ENCODE results near the gene CBS. TPM values are rescaled to one million over a fixed set of nuclear protein-coding genes. Genes with fewer than 3 reads are reported as not detected.

The CBS gene
- total and polyA plus RNA-seq, 2 donors, result 1.9 to 2.3 TPM

DNA sequence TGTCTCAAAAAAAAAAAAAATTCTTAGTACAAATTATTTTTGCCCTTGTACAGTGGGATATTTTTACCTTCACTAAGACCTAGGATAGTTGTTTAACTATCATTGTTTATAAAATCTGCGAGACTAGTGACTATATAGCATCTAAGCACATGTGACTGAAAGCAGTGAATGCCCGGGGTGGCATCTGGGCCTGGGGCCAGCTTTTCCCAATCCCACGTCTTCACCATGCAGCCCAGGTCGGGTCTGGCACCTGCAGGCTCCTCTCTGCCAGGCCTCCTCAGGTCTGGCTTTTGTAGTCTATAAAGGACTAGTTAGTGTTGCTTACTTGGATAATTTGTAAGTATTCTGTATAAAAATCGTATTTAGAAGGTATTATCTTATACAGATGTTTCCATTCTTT is 40.8 kb downstream of the CBS start:
- Histone ChIP-seq H3K36me3 (ENCODE audit: control insufficient read depth in 2 of 2, insufficient read depth in 2 of 2, low read length in 1 of 2) (peaks cover 27 to 31% of the 10 kb centered on the region in 2 donors), H3K27me3 (ENCODE audit: control insufficient read depth in 2 of 2, insufficient read depth in 1 of 2, low read length in 1 of 2) (no peaks in the 10 kb centered on the region), H3K9me3 (ENCODE audit: control insufficient read depth in 2 of 2, insufficient read depth in 1 of 2, low read length in 1 of 2) (no peaks in the 10 kb centered on the region), H3K4me1 (ENCODE audit: control insufficient read depth in 2 of 2, insufficient read depth in 2 of 2, low read length in 2 of 2) (no peaks in the 10 kb centered on the region), H3K4me3 (ENCODE audit: low read length in 2 of 2) (no peak overlapping the region), H3K27ac (ENCODE audit: low read depth in 1 of 2, low read length in 1 of 2) (no peak overlapping the region)
- 88% methylated on average over 5 of the region's 5 CpGs for WGBS
- no peak for DNase-seq (ENCODE audit: low read depth in 6 of 9, low spot score in 9 of 9)

DNA sequence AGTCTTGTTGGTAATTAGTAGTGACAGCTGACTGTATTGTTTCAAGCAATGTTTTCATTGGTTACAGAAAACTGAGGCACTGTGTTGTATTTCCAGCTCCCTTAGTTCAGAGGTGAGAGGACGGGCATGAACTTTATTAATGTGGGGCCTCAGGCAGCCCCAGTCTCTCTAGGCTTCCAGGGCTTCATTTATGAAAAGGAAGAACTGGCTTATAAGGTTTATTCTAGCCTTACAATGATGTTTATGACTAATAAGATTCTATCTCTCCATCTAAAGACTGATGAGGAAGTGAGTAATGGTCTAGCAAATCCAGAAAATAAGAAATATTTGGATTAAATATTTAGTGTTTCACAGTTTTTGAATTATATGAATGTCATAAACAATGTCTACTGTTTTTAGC is 41.5 kb downstream of the CBS start:
- H3K27me3 ChIP-seq (ENCODE audit: control insufficient read depth in 2 of 2, insufficient read depth in 1 of 2, low read length in 1 of 2), result no peaks in the 10 kb centered on the region
- 98% methylated on average over 1 of the region's 1 CpG for WGBS
- H3K4me1 ChIP-seq (ENCODE audit: control insufficient read depth in 2 of 2, insufficient read depth in 2 of 2, low read length in 2 of 2), result no peaks in the 10 kb centered on the region
- no peak for DNase-seq (ENCODE audit: low read depth in 6 of 9, low spot score in 9 of 9)
- no peaks in the 10 kb centered on the region for H3K9me3 ChIP-seq (ENCODE audit: control insufficient read depth in 2 of 2, insufficient read depth in 1 of 2, low read length in 1 of 2)
- no peak overlapping the region for H3K27ac ChIP-seq (ENCODE audit: low read depth in 1 of 2, low read length in 1 of 2)
- H3K4me3 ChIP-seq (ENCODE audit: low read length in 2 of 2), result no peak overlapping the region
- peaks cover 35% of the 10 kb centered on the region in 2 donors for H3K36me3 ChIP-seq (ENCODE audit: control insufficient read depth in 2 of 2, insufficient read depth in 2 of 2, low read length in 1 of 2)

DNA sequence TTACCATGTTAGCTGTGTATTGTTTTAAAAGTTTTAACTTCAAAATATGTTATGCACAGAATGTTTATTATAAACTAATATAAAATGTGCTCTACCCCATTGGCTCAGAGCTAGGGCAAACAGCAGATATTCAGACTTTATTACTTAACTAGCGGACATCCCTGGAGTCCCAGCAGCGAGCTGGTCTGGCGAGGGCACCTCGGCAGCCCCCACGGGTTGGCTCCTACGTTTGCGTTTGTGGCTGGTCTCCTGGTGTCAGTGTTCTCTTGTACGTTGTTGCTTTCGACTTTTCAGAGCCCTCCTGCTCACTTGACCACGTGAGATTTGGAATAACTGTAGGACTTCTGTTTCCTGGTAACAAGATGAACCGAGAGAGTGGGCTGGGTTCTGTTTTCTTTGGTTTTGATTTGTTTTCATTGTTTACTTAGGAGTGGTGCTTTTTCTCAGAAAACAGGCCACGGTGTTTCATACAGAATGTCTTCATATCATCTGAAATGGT is 44.5 kb downstream of the CBS start:
- Histone ChIP-seq H3K9me3 (ENCODE audit: control insufficient read depth in 2 of 2, insufficient read depth in 1 of 2, low read length in 1 of 2) (no peaks in the 10 kb centered on the region), H3K27me3 (ENCODE audit: control insufficient read depth in 2 of 2, insufficient read depth in 1 of 2, low read length in 1 of 2) (no peaks in the 10 kb centered on the region), H3K36me3 (ENCODE audit: control insufficient read depth in 2 of 2, insufficient read depth in 2 of 2, low read length in 1 of 2) (peaks cover 45 to 58% of the 10 kb centered on the region in 2 donors), H3K27ac (ENCODE audit: low read depth in 1 of 2, low read length in 1 of 2) (no peak overlapping the region), H3K4me1 (ENCODE audit: control insufficient read depth in 2 of 2, insufficient read depth in 2 of 2, low read length in 2 of 2) (no peaks in the 10 kb centered on the region), H3K4me3 (ENCODE audit: low read length in 2 of 2) (no peak overlapping the region)
- DNase-seq (ENCODE audit: low read depth in 6 of 9, low spot score in 9 of 9), result no peak
- 97% methylated on average over 12 of the region's 12 CpGs for WGBS

DNA sequence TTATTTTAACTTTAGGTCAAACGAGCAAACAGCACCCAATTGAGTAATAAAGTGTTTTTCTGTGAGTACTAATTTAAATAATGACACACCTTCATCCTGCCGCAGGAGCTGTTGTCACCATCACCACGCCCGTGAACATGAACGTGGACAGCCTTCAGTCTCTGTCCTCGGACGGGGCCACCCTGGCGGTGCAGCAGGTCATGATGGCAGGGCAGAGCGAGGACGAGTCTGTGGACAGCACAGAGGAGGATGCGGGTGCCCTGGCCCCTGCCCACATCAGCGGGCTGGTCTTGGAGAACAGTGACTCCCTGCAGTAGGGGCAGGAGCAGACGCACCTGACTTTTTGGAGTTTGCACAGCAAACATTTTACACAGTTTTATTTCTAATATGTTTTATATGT is 45.9 kb downstream of the CBS start:
- Histone ChIP-seq H3K9me3 (ENCODE audit: control insufficient read depth in 2 of 2, insufficient read depth in 1 of 2, low read length in 1 of 2) (no peaks in the 10 kb centered on the region), H3K27me3 (ENCODE audit: control insufficient read depth in 2 of 2, insufficient read depth in 1 of 2, low read length in 1 of 2) (no peaks in the 10 kb centered on the region), H3K4me1 (ENCODE audit: control insufficient read depth in 2 of 2, insufficient read depth in 2 of 2, low read length in 2 of 2) (peaks cover 2 to 11% of the 10 kb centered on the region in 2 donors), H3K36me3 (ENCODE audit: control insufficient read depth in 2 of 2, insufficient read depth in 2 of 2, low read length in 1 of 2) (peaks cover 53 to 63% of the 10 kb centered on the region in 2 donors), H3K27ac (ENCODE audit: low read depth in 1 of 2, low read length in 1 of 2) (no peak overlapping the region), H3K4me3 (ENCODE audit: low read length in 2 of 2) (no peak overlapping the region)
- 93% methylated on average over 13 of the region's 13 CpGs for WGBS
- DNase-seq (ENCODE audit: low read depth in 6 of 9, low spot score in 9 of 9), result no peak

DNA sequence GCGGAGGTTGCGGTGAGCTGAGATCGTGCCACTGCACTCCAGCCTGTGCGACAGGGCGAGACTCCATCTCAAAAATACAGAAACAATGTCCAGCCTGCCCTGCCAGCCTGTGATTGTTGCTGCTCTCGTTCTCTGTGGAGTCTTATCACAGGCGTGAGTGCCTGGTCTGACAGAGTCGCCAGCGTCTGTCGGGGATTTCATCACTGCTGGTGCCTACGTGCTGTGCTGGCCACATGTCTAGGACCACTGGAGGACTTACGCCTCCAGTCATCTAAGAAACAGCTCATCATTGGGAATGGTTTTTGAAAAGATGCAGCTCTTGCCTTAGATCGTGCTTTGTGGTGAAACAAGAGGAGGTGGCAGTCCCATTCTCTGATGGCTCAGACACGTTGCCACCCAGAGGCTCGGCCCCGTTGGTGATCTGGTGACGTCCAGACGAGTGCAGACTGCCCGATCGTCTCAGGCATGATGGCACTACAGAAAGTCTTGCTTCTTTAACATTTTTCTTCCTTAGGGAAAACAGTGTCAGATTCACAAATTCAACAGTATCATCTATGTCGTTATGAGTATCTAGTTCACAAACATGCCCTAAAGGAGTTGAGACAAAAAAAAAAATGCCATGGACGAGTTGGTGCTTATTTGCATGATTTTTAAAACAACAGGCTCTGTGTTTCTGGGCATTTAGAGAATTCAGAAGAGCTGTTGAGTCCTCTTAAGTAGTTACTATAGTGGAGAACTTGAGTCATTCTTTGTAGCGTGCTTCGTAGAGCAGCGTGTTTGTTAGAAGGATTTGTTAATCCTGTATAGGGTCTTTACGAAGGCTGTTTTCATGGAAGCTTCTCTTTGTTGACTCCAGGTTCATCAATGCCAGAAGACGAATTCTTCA is 47.5 kb downstream of the CBS start:
- no peaks in the 10 kb centered on the region for H3K27me3 ChIP-seq (ENCODE audit: control insufficient read depth in 2 of 2, insufficient read depth in 1 of 2, low read length in 1 of 2)
- no peak overlapping the region for H3K4me3 ChIP-seq (ENCODE audit: low read length in 2 of 2)
- H3K4me1 ChIP-seq (ENCODE audit: control insufficient read depth in 2 of 2, insufficient read depth in 2 of 2, low read length in 2 of 2), result peaks cover 2 to 11% of the 10 kb centered on the region in 2 donors
- 96% methylated on average over 27 of the region's 27 CpGs for whole genome bisulfite sequencing
- DNase-seq (ENCODE audit: low read depth in 6 of 9, low spot score in 9 of 9), result no peak
- no peak overlapping the region for H3K27ac ChIP-seq (ENCODE audit: low read depth in 1 of 2, low read length in 1 of 2)
- peaks cover 66 to 71% of the 10 kb centered on the region in 2 donors for H3K36me3 ChIP-seq (ENCODE audit: control insufficient read depth in 2 of 2, insufficient read depth in 2 of 2, low read length in 1 of 2)
- no peaks in the 10 kb centered on the region for H3K9me3 ChIP-seq (ENCODE audit: control insufficient read depth in 2 of 2, insufficient read depth in 1 of 2, low read length in 1 of 2)

DNA sequence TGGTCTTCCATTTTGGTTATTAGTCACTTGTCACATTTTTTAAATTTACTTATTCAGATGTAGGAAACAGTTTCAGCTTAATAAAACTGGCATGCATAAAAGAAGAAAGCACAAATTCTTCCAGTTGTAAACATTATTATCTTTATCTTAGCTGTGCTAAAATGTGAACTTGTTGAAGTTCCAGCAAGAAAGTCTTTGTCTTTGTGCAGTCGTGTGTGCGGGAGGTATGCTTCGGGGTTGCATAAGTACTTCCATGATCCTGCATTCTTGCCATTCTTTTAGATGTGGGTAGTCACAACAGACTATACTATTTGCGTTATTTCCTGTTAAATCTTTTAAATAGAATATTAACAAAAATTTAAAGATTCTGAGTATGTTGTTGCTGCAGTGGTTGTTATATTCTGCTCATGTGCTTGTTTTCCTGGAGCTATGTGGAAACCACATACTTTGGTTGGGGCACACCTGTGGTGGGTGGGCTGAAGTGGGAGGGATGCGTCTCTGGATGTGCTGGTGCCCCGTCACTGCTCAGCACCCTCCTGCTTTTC is 49.9 kb downstream of the CBS start:
- H3K4me3 ChIP-seq (ENCODE audit: low read length in 2 of 2), result no peak overlapping the region
- peaks cover 61 to 82% of the 10 kb centered on the region in 2 donors for H3K36me3 ChIP-seq (ENCODE audit: control insufficient read depth in 2 of 2, insufficient read depth in 2 of 2, low read length in 1 of 2)
- H3K27ac ChIP-seq (ENCODE audit: low read depth in 1 of 2, low read length in 1 of 2), result no peak overlapping the region
- 47% methylated on average over 6 of the region's 6 CpGs for WGBS
- peak in 2 of 9 donors; percentile 17 to 28 for DNase-seq (ENCODE audit: low read depth in 6 of 9, low spot score in 9 of 9)
- no peaks in the 10 kb centered on the region for H3K9me3 ChIP-seq (ENCODE audit: control insufficient read depth in 2 of 2, insufficient read depth in 1 of 2, low read length in 1 of 2)
- H3K27me3 ChIP-seq (ENCODE audit: control insufficient read depth in 2 of 2, insufficient read depth in 1 of 2, low read length in 1 of 2), result no peaks in the 10 kb centered on the region
- H3K4me1 ChIP-seq (ENCODE audit: control insufficient read depth in 2 of 2, insufficient read depth in 2 of 2, low read length in 2 of 2), result peaks cover 2 to 11% of the 10 kb centered on the region in 2 donors

DNA sequence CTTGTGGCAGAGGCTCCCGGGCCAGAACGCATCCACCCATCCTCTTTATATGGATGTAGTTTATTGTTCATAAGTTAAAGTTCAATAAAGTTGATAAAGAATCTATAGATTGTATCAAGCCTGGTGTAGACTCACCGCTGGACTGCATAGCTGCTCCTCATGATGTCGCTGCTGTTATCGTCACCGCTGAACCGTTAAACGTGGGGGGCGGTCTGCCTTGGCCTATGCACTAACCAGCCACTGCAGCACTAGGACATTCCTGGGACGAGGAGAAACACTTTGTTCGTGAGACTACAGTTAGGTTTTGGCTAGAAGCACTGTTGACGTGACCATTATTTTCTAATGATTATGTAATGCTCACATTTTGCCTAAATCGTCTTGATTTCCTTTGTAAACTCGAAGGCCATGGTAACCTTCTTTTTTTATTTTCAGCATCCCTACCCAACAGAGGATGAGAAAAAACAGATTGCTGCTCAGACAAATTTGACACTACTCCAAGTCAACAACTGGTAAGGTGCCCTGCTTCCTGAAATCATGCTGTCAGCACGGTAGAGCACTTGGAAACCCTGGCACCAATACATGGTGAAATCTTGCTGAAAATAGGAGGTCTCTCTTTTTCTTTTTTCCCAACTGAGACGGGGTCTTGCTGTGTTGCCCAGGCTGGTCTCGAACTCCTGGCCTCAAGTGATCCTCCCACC is 51.0 kb downstream of the CBS start:
- Histone ChIP-seq H3K27ac (ENCODE audit: low read depth in 1 of 2, low read length in 1 of 2) (no peak overlapping the region), H3K9me3 (ENCODE audit: control insufficient read depth in 2 of 2, insufficient read depth in 1 of 2, low read length in 1 of 2) (no peaks in the 10 kb centered on the region), H3K36me3 (ENCODE audit: control insufficient read depth in 2 of 2, insufficient read depth in 2 of 2, low read length in 1 of 2) (peaks cover 62 to 83% of the 10 kb centered on the region in 2 donors), H3K27me3 (ENCODE audit: control insufficient read depth in 2 of 2, insufficient read depth in 1 of 2, low read length in 1 of 2) (no peaks in the 10 kb centered on the region), H3K4me3 (ENCODE audit: low read length in 2 of 2) (no peak overlapping the region), H3K4me1 (ENCODE audit: control insufficient read depth in 2 of 2, insufficient read depth in 2 of 2, low read length in 2 of 2) (peaks cover 2 to 11% of the 10 kb centered on the region in 2 donors)
- no peak for DNase-seq (ENCODE audit: low read depth in 6 of 9, low spot score in 9 of 9)
- 95% methylated on average over 17 of the region's 17 CpGs for WGBS

DNA sequence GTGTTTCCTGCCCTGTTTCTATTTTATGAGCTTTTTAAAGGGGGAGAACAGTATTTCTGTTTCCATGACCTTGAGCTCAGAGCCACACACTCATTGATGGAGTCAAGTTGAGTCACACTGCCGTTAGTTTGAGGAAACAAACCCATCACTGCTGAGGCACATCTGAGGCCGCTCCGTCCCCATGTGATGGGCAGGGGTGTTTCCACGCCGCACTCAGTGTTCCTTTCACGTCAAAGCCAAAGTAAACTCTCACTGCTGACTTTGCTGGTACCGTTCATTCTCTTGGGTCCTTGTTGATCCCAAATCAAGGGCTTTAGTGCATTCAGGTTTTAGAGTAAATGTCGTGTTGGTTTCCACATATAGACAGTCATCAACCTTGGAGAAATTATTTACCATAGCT is 52.5 kb downstream of the CBS start:
- H3K9me3 ChIP-seq (ENCODE audit: control insufficient read depth in 2 of 2, insufficient read depth in 1 of 2, low read length in 1 of 2), result no peaks in the 10 kb centered on the region
- no peak overlapping the region for H3K27ac ChIP-seq (ENCODE audit: low read depth in 1 of 2, low read length in 1 of 2)
- WGBS, result 98% methylated on average over 8 of the region's 8 CpGs
- H3K4me1 ChIP-seq (ENCODE audit: control insufficient read depth in 2 of 2, insufficient read depth in 2 of 2, low read length in 2 of 2), result peaks cover 2 to 11% of the 10 kb centered on the region in 2 donors
- no peak for DNase-seq (ENCODE audit: low read depth in 6 of 9, low spot score in 9 of 9)
- no peak overlapping the region for H3K4me3 ChIP-seq (ENCODE audit: low read length in 2 of 2)
- no peaks in the 10 kb centered on the region for H3K27me3 ChIP-seq (ENCODE audit: control insufficient read depth in 2 of 2, insufficient read depth in 1 of 2, low read length in 1 of 2)
- H3K36me3 ChIP-seq (ENCODE audit: control insufficient read depth in 2 of 2, insufficient read depth in 2 of 2, low read length in 1 of 2), result peaks cover 56 to 76% of the 10 kb centered on the region in 2 donors
